Stimulated activated CD4-positive, alpha-beta T cell treated with anti-CD3 and anti-CD28 coated beads, Interleukin-4, amount 100 ng/mL, for 4 hours (primary cell): ENCODE data around the gene RFTN1.
A peak's percentile ranks its signal among the peaks of the same experiment; 100 is the strongest.

ENCODE experiments used
- DNase-seq, 2 experiments: peaks; one replicate each; pipeline ENCODE4 v3.0.0-alpha.2; 2020

RFTN1 gene

GRCh38 chr3:16347548-16347947 lies 166.0 kb downstream of the RFTN1 start:
- no peak for DNase-seq

- DNase-seq = no peak
These were observed 167.0 kb downstream of the RFTN1 start for GRCh38 chr3:16346413-16347081.

DNA sequence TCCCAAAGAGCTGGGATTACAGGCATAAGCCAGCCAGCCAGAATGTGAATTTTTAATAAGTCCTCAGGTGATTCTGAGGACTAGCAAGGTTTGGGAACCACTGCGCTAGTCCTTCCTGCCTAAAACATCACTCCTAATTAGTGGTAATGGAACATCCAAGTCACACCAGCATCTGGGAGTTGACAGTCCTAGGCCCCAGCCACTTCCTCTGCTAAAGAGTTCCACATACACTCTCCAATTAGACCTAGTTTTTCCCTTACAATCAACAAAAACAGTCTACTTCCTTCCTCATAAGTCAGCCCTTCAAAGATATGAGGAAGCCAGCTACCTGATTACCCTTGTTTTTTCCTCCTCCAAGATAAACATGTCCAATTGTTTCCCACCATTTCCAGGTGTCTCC lies 170.4 kb downstream of the RFTN1 start:
- no peak for DNase-seq

GRCh38 chr3:16338999-16339398 lies 174.5 kb downstream of the RFTN1 start:
- DNase-seq = peak in 1 of 2 experiments; percentile 4

DNA sequence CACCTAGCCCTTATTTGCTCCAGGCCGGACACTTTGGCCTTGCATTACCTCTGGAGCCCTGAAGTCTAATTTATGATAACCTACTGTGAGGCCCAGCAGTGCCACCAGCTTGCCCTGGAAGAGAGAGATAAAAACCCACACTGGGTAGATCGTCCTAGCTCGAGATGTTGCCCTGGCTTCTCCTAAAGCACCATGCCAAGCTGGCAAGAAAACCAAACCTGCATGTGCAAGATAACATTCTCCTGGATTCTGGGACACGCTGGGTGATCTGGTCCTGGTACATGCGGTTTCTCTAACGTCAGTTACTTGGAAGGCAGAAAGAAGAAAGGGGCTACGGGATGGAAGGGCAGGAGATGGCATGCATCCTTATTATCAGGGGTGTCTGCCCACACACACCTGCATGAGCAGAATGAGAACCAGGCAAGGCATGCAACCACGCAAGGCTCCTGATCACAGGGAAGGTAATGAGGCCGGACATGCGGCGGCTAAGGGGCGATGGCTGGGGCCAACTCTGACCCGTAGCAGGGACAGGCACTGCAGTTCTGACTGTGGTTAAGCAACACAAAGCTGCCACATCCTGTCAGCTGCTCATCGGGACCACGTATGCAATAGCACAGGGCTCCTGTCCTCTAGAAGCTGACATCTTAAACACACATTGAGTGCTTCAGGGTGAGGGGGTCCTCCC lies 175.5 kb downstream of the RFTN1 start:
- DNase-seq = peak; percentile 26 to 36

GRCh38 chr3:16336825-16337224 lies 176.7 kb downstream of the RFTN1 start:
- DNase-seq = no peak

- DNase-seq = no peak
These were observed 177.5 kb downstream of the RFTN1 start for GRCh38 chr3:16335772-16336645.

DNA sequence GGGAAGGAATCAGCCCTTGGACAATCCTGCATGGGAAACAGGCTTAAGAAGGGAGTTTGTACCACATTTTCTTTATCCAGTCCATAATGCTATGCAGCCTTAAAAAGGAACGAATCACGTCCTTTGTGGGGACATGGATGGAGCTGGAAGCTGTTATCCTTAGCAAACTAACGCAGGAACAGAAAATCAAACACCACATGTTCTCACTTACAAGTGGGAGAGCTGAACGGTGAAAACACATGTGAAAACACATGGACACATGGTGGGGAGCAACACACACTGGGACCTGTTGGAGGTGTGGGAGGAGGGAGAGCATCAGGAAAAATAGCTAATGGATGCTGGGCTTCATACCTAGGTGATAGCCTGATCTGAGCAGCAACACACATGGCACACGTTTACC lies 178.2 kb downstream of the RFTN1 start:
- no peak for DNase-seq

DNA sequence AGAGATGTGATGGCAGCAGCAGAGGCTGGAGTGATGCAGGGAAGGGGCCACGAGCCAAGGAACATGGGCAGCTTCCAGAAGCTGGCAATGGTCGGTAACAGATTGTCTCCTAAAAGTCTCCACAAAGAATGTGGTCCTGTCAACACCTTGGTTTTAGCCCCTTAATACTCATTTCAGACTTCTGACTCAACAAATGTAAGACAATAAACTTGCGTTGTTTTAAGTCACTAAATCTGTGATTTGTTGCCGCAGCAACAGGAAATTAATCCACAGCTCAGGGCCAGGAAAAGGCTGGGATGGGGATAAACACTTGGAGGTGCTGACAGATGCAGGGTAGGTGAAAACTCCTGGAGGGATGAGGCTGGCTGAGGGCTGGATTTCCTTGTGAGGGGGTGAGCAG lies 178.6 kb downstream of the RFTN1 start:
- DNase-seq = no peak

GRCh38 chr3:16332904-16333426 lies 180.5 kb downstream of the RFTN1 start:
- no peak for DNase-seq

DNA sequence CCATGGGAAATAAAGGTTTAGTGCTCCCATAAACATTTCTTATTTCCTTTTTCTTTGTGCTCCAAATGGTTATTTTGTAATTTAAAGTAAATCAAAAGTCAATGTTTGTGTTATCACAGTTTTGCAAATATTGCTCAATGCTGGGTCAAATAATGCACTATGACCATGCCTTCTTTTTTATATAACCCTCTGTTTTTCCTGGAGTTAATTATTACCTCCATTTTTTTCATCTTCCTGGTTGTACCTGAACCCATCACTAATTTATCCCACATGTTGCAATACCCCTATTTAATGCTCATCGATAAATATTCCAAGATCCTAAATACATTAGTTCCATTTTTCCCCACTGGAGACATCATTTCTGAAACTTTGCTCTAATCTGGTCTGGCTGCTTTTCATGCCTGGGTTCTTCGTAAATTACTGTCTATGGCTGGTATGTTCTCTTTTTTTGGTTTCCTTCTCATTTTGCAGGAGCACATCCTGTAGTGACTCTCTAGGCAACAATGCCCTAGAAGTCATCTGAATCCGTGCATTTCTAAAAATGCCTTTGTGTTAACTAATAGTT lies 182.1 kb downstream of the RFTN1 start:
- no peak for DNase-seq

DNA sequence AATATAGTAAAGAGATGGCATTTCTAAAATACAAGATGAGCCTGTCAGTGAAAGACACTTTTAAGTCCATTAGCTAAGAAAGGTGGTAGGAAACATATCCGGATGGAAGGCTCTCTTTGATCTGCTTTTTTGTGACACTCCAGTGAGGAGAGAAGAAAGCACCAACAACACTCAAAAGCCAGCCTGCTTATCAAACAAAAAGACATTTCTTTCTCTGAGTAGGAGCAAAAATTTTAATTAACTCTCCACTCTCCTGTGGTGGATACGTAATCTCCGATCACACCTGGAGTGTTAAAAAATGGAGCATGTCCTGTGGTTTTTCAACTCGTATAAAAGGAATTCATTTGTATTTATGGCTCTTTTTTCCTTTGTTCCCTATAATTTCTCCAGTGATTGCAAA lies 183.1 kb downstream of the RFTN1 start:
- DNase-seq = no peak

- DNase-seq = no peak
These were observed 183.7 kb downstream of the RFTN1 start for GRCh38 chr3:16329826-16330129.

DNA sequence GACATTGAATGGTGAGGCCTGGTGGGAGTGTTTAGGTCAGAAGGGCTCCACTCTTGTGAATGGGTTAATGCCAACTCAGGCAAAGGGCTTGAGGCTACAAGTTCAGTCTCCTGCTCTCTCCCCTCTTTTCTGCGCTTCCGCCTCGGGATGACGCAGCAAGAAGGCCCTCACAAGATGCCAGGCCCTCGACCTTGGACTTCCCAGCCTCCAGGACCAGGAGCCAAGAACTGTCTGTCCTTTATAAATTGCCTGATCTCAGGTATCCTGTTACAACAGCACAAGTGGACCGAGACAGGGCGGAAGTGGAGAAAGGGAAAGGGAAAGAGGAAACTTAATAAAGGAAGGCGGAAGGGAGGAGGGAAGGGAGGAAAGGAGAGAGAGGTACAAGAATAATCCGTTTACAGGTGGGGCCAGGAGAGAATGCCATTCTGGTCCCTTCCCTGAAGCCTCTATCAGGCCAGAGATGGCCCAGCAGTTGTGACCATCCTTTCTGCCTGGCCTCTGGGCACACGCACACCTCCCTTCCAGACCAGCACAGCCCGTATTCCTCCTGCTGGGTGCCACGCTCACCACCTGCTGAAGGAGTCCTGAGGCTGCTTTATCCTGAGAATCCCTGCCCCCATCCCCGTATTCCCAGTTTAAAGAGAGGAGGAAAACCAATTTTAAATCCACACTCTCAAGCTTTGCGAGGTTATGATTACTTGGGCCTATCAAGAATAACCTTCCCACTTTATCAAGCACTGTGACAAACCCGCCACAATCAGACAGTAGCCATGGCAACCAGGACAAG lies 184.3 kb downstream of the RFTN1 start:
- DNase-seq = no peak

GRCh38 chr3:16328124-16328523 lies 185.4 kb downstream of the RFTN1 start:
- no peak for DNase-seq

- no peak for DNase-seq
These were observed 186.7 kb downstream of the RFTN1 start for GRCh38 chr3:16326724-16327349.

DNA sequence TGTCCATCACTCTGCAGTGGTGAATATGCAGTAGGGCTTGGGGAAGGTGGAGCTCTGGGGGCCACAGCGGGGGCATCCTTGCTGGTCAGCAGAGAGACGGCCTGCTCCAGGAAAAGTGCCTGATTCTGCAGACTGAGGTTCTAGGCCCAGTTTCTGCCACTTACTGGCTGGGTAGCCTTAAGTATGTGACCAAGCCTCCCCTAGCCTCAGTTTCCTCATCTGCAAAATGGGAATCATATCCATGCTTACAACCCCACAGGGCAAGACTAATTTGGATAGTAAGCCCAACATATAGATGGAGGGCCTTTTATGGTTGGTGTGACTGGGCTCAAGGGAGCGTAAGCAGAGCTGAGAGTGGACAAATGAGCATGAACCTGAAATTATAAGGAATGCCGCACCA lies 187.6 kb downstream of the RFTN1 start:
- no peak for DNase-seq

DNA sequence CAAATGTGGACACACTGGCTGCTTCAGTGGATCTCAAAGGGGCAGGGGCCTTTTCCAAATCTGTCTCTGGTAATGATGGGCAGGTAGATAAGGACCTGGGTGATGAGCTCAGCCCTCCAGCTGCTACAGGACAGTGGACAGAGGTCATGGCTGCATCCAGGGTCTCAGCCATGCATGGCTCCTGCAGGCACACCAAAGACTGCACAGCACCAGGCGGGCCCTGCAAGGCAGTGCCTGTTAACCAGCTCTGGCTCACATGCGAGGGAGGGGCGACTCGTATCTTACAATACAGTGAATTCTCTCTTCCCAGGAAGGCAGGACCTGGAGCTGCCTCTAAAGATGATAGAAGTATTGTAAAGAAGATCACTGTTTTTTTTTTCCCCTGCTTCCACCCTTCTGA lies 189.8 kb downstream of the RFTN1 start:
- DNase-seq = no peak

DNA sequence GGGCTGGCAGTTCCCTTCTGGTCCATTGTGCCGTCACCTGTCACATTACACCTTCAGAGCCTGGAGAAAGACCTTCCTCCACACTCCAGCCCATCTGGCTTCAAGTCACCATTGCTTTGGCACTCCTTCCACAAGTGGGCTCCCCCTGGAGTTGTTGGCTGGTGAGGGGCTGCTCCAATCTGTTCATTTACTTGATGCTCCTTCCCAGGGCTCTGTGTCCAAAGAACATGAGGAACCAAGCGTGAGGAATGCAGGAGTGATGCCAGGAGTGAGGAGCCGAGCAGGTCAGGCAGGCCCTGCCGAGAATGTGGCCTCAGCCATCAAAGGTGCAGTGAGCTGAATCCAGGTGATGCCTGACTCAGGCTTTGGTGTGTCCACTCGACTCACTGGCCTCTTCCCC lies 191.3 kb downstream of the RFTN1 start:
- DNase-seq = no peak

DNA sequence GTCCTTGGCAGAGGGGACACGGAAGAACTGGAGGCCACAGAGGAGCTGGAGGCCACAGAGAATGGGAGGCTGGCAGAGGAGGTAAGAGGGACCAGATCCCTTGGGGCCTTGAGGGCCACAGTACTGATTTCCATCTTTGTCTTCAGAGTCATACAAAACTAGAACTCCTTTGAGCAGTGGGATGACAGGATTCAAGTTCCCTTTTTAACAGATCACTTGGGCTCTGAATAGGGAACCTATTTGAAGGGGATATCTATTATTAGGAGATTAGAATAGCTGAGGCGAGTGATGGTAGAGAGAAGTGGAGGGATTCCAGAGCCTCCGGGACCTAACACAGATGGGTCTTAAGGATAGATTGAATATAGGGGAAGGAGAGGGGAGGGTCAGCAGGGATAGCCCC lies 192.8 kb downstream of the RFTN1 start:
- DNase-seq = no peak

DNA sequence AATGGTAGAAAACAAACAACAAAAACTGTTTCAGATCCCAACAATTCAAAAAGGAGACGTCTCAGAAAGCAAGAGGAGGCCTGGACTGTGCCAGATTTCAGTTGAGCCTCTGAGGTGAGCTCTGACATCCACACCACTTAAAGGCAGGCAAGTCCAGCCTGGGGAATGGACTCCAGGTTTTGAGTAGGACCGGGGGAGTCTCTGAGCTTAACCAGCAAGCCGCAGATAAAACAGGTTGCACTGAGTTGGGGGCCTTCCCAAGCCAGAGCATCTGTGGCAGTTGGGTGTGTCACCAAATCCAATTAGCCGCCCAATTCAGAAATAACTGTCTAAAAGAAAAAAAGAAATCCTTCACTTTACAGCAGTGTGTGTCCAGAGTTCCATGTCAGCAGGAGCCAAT lies 193.8 kb downstream of the RFTN1 start:
- DNase-seq = no peak

DNA sequence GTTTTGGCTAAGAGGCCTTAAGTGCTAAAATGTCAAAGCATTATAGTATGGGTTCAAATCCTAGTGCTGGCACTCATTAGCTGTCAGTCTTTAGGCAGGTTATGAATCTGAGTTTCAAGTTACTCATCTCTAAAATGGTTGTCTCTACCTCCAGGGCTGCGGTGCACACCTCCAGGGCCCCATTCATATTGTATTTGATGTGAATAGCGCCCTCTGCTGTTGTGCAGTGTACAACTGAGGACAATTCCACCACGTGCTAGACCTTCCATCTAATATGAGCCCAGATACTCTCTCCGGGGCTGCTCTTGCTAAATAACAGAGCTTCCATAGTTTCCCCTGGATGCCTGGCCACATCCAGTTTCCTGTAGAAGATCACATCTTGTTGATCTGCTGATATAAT lies 194.2 kb downstream of the RFTN1 start:
- DNase-seq = peak; percentile 72 to 86
